ENCODE measurements around the gene MS4A8. TPM values are rescaled to one million over a fixed set of nuclear protein-coding genes. Genes with fewer than 3 reads are reported as not detected.
"Not testable (repeated sequence)": the region's sequence is repeated elsewhere in the genome, so short reads cannot be mapped to it uniquely, and the experiment has no call there.

MS4A8 gene
- total RNA-seq, 1 experiment from 2014 or later = not detected

- H3K27ac ChIP-seq = no peak overlapping the region
- no peak overlapping the region for H3K4me2 ChIP-seq
- peaks cover 7% of the 10 kb centered on the region; the same call in 1 of the 2 replicates for H3K9me3 ChIP-seq (ENCODE audit: insufficient read depth, low read depth)
- H2AFZ ChIP-seq = no peak overlapping the region
- H3K9me2 ChIP-seq (ENCODE audit: insufficient read depth) = no peaks in the 10 kb centered on the region; the same call in 1 of the 2 replicates
- DNase-seq = no peak
- no peaks in the 10 kb centered on the region for H3F3A ChIP-seq (ENCODE audit: insufficient read depth, low read depth)
- H3K4me3 ChIP-seq = no peak overlapping the region
- no TSS peak for BruUV-seq (replicated peaks)
- ChIA-PET POLR2A (ENCODE audit: unreplicated experiment) (no interaction called here), CTCF (no interaction called here)
- intact Hi-C loops (cut with micrococcal nuclease; ENCODE audit: unreplicated experiment) = no loop called here
- no peaks in the 10 kb centered on the region for H3K4me1 ChIP-seq (replicated peaks; ENCODE audit: insufficient read depth)
- TF ChIP-seq, protein P1, sequence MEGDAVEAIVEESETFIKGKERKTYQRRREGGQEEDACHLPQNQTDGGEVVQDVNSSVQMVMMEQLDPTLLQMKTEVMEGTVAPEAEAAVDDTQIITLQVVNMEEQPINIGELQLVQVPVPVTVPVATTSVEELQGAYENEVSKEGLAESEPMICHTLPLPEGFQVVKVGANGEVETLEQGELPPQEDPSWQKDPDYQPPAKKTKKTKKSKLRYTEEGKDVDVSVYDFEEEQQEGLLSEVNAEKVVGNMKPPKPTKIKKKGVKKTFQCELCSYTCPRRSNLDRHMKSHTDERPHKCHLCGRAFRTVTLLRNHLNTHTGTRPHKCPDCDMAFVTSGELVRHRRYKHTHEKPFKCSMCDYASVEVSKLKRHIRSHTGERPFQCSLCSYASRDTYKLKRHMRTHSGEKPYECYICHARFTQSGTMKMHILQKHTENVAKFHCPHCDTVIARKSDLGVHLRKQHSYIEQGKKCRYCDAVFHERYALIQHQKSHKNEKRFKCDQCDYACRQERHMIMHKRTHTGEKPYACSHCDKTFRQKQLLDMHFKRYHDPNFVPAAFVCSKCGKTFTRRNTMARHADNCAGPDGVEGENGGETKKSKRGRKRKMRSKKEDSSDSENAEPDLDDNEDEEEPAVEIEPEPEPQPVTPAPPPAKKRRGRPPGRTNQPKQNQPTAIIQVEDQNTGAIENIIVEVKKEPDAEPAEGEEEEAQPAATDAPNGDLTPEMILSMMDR (conservative IDR thresholded peaks at IDR 0.05) = no peak
- TF ChIP-seq EZH2 (IDR thresholded peaks at IDR 0.05; ENCODE audit: low read depth) = no peak
- no peaks in the 10 kb centered on the region for H3K79me2 ChIP-seq (ENCODE audit: low read depth)
- no peaks in the 10 kb centered on the region for H4K20me1 ChIP-seq (ENCODE audit: insufficient read depth)
- H3K36me3 ChIP-seq (ENCODE audit: low read depth) = no peaks in the 10 kb centered on the region
- H3K27me3 ChIP-seq (ENCODE audit: insufficient read depth, low read depth) = peaks cover 4% of the 10 kb centered on the region; the same call in 1 of the 2 replicates
Observed at GRCh38 chr11:60672255-60672654, 27.2 kb upstream of the MS4A8 start.

- H3K4me3 ChIP-seq; H3K36me3 ChIP-seq (ENCODE audit: low read depth); H3F3A ChIP-seq (ENCODE audit: insufficient read depth, low read depth); POLR2A ChIA-PET (ENCODE audit: unreplicated experiment); H3K79me2 ChIP-seq (ENCODE audit: low read depth); H3K27me3 ChIP-seq (ENCODE audit: insufficient read depth, low read depth); DNase-seq; H2AFZ ChIP-seq; H3K4me1 ChIP-seq (replicated peaks; ENCODE audit: insufficient read depth); H3K9me3 ChIP-seq (ENCODE audit: insufficient read depth, low read depth); intact Hi-C loops (cut with micrococcal nuclease; ENCODE audit: unreplicated experiment); H4K20me1 ChIP-seq (ENCODE audit: insufficient read depth); H3K27ac ChIP-seq; H3K4me2 ChIP-seq; BruUV-seq (replicated peaks); H3K9me2 ChIP-seq (ENCODE audit: insufficient read depth); CTCF ChIA-PET: not testable (repeated sequence)
Observed at GRCh38 chr11:60678231-60678630, 21.2 kb upstream of the MS4A8 start.

- H3K9me3 ChIP-seq (ENCODE audit: insufficient read depth, low read depth) = peaks cover 9% of the 10 kb centered on the region; the same call in 1 of the 2 replicates
- H3K4me3 ChIP-seq = no peak overlapping the region
- no peaks in the 10 kb centered on the region for H3K9me2 ChIP-seq (ENCODE audit: insufficient read depth)
- no peaks in the 10 kb centered on the region for H3K27me3 ChIP-seq (ENCODE audit: insufficient read depth, low read depth)
- DNase-seq = no peak
- TF ChIP-seq, protein P1 (conservative IDR thresholded peaks at IDR 0.05) = no peak
- no peak for TF ChIP-seq EZH2 (IDR thresholded peaks at IDR 0.05; ENCODE audit: low read depth)
- BruUV-seq (replicated peaks) = no TSS peak
- intact Hi-C loops (cut with micrococcal nuclease; ENCODE audit: unreplicated experiment) = no loop called here
- no peaks in the 10 kb centered on the region for H3K4me1 ChIP-seq (replicated peaks; ENCODE audit: insufficient read depth)
- H3K79me2 ChIP-seq (ENCODE audit: low read depth) = no peaks in the 10 kb centered on the region
- no peaks in the 10 kb centered on the region for H4K20me1 ChIP-seq (ENCODE audit: insufficient read depth)
- no peak overlapping the region for H3K4me2 ChIP-seq
- H3F3A ChIP-seq (ENCODE audit: insufficient read depth, low read depth) = no peaks in the 10 kb centered on the region
- ChIA-PET POLR2A (ENCODE audit: unreplicated experiment) (no interaction called here), CTCF (no interaction called here)
- no peak overlapping the region for H3K27ac ChIP-seq
- no peaks in the 10 kb centered on the region for H3K36me3 ChIP-seq (ENCODE audit: low read depth)
- no peak overlapping the region for H2AFZ ChIP-seq
Observed at GRCh38 chr11:60679879-60680278, 19.5 kb upstream of the MS4A8 start.

DNA sequence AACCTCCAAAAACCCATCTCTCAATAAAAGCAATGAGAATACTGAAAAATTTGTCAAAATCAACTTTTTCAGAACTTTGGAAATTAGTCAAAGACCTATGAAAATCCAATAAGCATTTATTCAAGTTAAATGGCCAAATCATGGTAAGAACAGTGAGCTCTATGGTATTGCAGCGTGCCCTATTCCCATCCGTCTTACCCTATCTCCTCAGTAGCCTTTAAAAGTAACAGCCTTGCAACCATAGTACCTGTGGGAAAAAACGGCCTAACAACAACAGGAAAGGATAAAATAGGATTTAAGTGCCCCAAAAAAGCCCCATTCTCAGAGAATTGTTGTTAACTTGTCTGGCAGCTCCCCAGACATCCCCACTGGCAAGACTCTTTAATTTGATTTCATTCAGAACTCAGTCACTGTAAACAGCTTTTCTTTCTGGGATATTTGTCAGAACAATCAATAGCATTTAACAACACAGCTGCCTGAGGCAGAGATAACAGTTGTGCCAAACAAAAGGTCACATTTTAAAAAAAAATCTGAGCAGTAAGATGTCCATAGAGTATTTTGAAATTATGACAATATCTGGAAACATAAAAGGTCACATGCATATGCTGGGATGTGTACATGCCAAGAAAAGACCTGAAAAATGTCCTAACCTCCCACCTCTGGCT is 18.8 kb upstream of the MS4A8 start:
- no peak for DNase-seq
- Histone ChIP-seq H3K9me2 (ENCODE audit: insufficient read depth) (no peaks in the 10 kb centered on the region), H3K9me3 (ENCODE audit: insufficient read depth, low read depth) (peaks cover 9% of the 10 kb centered on the region; the same call in 1 of the 2 replicates), H3F3A (ENCODE audit: insufficient read depth, low read depth) (no peaks in the 10 kb centered on the region), H3K36me3 (ENCODE audit: low read depth) (no peaks in the 10 kb centered on the region), H3K27me3 (ENCODE audit: insufficient read depth, low read depth) (no peaks in the 10 kb centered on the region), H2AFZ (no peak overlapping the region), H3K4me1 (replicated peaks; ENCODE audit: insufficient read depth) (no peaks in the 10 kb centered on the region), H3K4me2 (no peak overlapping the region), H4K20me1 (ENCODE audit: insufficient read depth) (no peaks in the 10 kb centered on the region), H3K4me3 (no peak overlapping the region), H3K79me2 (ENCODE audit: low read depth) (no peaks in the 10 kb centered on the region), H3K27ac (no peak overlapping the region)
- ChIA-PET POLR2A (ENCODE audit: unreplicated experiment) (no interaction called here), CTCF (no interaction called here)
- intact Hi-C loops (cut with micrococcal nuclease; ENCODE audit: unreplicated experiment) = no loop called here
- TF ChIP-seq, protein P1 (conservative IDR thresholded peaks at IDR 0.05) = no peak
- TF ChIP-seq EZH2 (IDR thresholded peaks at IDR 0.05; ENCODE audit: low read depth) = no peak
- BruUV-seq (replicated peaks) = no TSS peak

- H2AFZ ChIP-seq; H3F3A ChIP-seq (ENCODE audit: insufficient read depth, low read depth); H4K20me1 ChIP-seq (ENCODE audit: insufficient read depth); H3K27ac ChIP-seq; H3K4me2 ChIP-seq; H3K9me2 ChIP-seq (ENCODE audit: insufficient read depth); CTCF ChIA-PET; H3K36me3 ChIP-seq (ENCODE audit: low read depth); BruUV-seq (replicated peaks); H3K9me3 ChIP-seq (ENCODE audit: insufficient read depth, low read depth); H3K4me3 ChIP-seq; DNase-seq; intact Hi-C loops (cut with micrococcal nuclease; ENCODE audit: unreplicated experiment); H3K79me2 ChIP-seq (ENCODE audit: low read depth); POLR2A ChIA-PET (ENCODE audit: unreplicated experiment); H3K4me1 ChIP-seq (replicated peaks; ENCODE audit: insufficient read depth): not testable (repeated sequence)
- H3K27me3 ChIP-seq (ENCODE audit: insufficient read depth, low read depth) = peaks cover 30% of the 10 kb centered on the region
Observed at GRCh38 chr11:60684541-60684848, 14.9 kb upstream of the MS4A8 start.

Measured in PC-9 (cell line).